Prostate gland (tissue), 2 donors: ENCODE data around the gene DNMT3L. TPM values are rescaled to one million over a fixed set of nuclear protein-coding genes. Genes with fewer than 3 reads are reported as not detected.
"Not testable (repeated sequence)": the region's sequence is repeated elsewhere in the genome, so short reads cannot be mapped to it uniquely, and the experiment has no call there.

Experiments used
- DNase-seq: peaks from one replicate; pipeline ENCODE4 v3.0.0-alpha.2; 2019; ENCODE audit warnings: low spot score
- H3K27ac ChIP-seq, 2 donors: fragments of 200-600 bp; sonication (generic); 2 replicates each; pipeline ENCODE4 v1.5.1; 2017 to 2019
- H3K27me3 ChIP-seq: fragments of 200-600 bp; sonication (generic); replicated peaks from 2 replicates; pipeline ENCODE4 v1.5.1; 2019; ENCODE audit not compliant: insufficient read depth
- H3K36me3 ChIP-seq, 2 donors: fragments of 200-600 bp; sonication (generic); 1 replicate in 1 of 2; 2 replicates in 1 of 2; pipeline versions ENCODE4 v1.5.1 to v1.8.1; 2017 to 2019
- H3K4me1 ChIP-seq: fragments of 200-600 bp; sonication (generic); replicated peaks from 2 replicates; pipeline ENCODE4 v1.5.1; 2019
- H3K4me3 ChIP-seq, 2 donors: fragments of 200-600 bp; sonication (generic); 2 replicates each; pipeline ENCODE4 v1.5.1; 2017 to 2019
- H3K9me3 ChIP-seq: fragments of 200-600 bp; sonication (generic); 2 replicates; pipeline ENCODE4 v1.5.1; 2017
- POLR2A ChIP-seq: fragments of 450-650 bp; IDR thresholded peaks from one replicate; pipeline ENCODE4 v1.6.1; 2016; ENCODE audit warnings: antibody characterized with exemption, mild to moderate bottlenecking
- POLR2AphosphoS5 ChIP-seq: sonication (generic); formaldehyde crosslinking; IDR thresholded peaks from one replicate; pipeline ENCODE4 v1.6.1; 2017; ENCODE audit warnings: antibody characterized with exemption
- WGBS: methylation state at CpG from one replicate; pipeline ENCODE4 v1.1.5; 2018; 5-methylcytosine and 5-hydroxymethylcytosine counted together
- intact Hi-C: fragments of 100-400 bp; cut with DNase I; formaldehyde crosslinking; loops from one replicate; pipeline ENCODE4 v1.14.2; 2022
- small RNA-seq, 2 donors: library from RNA; depleted of rRNA; stranded (forward); fragments of <200 nt; gene quantifications; one replicate each; pipeline ENCODE3, GENCODE V24; 2016
- total RNA-seq, 2 donors: library from RNA; depleted of rRNA; stranded (reverse); fragments of >200 nt; gene quantifications; one replicate each; pipeline ENCODE4 v1.1.0, GENCODE V29; 2016
- TF ChIP-seq, protein P1 (sequence below), 4 experiments: fragments of 200-600 bp in 2 of 4; fragments of 450-650 bp in 2 of 4; sonication (generic) in 2 of 4; IDR thresholded peaks; 1 replicate in 3 of 4; 2 replicates in 1 of 4; pipeline ENCODE4 v1.5.1; 2016 to 2019; ENCODE audit warnings: antibody characterized with exemption in 4 of 4, mild to moderate bottlenecking in 2 of 4, moderate library complexity in 2 of 4

DNMT3L gene
- total RNA-seq, 2 donors from 2014 or later = not detected

DNA sequence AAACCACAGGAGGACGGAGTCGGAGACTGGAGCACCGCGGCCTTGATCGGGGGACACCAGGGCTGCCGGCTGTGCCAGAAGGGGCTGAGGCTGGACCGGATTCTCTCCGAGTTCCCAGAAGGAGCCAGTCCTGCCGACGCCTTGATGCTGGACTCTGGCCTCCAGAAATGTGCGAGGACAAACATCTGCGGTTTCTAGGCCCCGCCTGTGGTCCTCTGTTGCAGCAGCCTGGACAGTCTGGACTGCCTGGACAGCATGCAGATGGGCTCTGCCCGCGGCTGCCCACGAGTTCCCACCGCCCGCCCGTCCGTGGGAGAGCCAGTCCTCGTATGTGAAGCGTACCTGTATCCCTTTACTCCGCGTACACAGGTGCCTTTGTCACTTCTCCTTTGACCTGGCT is 55.5 kb downstream of the DNMT3L start:
- H3K36me3 ChIP-seq, H3K27me3 ChIP-seq, H3K27ac ChIP-seq, DNase-seq, H3K4me1 ChIP-seq, H3K4me3 ChIP-seq, intact Hi-C loops, H3K9me3 ChIP-seq: not testable (repeated sequence)
- WGBS = no CpG with 5 or more reads among the region's 24 CpGs

DNA sequence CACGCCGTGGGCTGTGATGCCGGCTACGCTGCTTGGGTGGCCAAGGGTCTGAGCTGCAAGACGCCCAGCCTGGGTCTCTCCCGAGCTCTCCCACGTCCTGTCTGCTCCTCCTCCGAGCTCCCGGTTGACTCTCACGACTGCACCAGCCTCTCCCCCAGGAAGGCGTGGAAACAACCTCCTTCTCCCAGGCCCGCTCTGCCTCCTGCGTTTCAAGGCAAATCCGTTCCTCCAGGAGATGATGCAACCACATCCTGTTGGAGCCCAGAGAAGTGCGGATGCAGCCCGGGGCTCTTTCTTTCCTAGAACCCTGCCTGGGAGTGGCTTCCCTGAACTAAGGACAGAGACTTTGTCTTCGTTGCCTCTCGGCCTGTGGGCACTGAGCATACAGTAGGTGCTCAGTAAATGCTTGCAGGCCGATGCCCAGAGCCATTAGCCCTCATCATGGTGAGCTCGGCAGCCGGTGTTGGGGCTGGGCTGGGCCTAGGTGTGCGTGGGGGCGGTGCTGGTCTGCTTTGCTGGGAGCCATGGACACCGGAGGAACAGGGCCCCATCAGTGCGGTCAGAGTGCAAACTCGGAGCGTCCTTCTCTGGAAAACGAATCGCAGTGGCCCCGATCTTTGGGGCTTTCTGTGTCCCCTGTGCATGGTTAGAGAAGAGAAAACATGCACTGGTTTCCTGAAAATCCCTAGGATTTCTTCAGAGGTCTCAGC is 59.0 kb downstream of the DNMT3L start:
- not testable (repeated sequence) for H3K9me3 ChIP-seq, H3K4me3 ChIP-seq

DNA sequence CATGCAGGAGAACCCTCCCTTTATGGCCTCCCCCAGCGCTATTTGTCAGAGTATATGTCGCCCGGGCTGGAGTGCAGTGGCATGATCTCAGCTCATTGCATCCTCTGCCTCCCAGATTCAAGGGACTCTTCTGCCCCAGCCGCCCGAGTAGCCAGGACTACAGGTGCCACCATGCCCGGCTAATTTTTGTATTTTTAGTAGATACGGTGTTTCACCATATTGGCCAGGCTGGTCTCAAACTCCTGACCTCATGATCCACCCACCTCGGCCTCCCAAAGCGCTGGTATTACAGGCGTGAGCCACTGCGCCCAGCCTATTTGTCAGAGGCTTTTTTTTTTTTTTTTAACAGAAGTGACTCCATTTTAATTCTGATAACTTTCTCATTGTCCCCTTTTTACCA is 61.7 kb downstream of the DNMT3L start:
- H3K4me3 ChIP-seq, H3K36me3 ChIP-seq, H3K27me3 ChIP-seq, H3K27ac ChIP-seq, DNase-seq, H3K4me1 ChIP-seq, intact Hi-C loops, H3K9me3 ChIP-seq: not testable (repeated sequence)
- WGBS = 88% methylated on average over 11 of the region's 11 CpGs

More for the DNA sequence above, 59.0 kb downstream of the DNMT3L start:
- WGBS = no CpG with 5 or more reads among the region's 30 CpGs
- DNase-seq, H3K27me3 ChIP-seq, H3K36me3 ChIP-seq, H3K27ac ChIP-seq, intact Hi-C loops, H3K4me1 ChIP-seq: not testable (repeated sequence)

DNA sequence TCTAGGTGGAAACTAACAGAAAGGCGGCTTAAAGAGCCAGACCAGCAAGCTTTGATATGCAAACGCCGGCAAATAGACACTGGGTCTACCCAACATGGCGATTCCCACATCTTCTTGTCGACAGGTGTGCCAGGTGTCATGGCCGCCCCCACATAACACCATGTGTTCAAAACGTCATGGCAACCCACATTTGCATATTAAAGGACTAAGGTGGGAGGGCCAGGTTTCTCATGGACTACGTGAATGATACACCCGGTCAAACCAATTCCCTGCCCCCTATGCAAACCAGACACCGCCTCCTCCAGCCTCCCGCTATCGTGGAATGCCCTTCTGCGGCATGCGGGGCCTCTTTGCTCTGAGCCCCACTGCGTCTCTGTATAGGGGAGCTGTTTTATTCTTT is 62.2 kb downstream of the DNMT3L start:
- no peaks in the 10 kb centered on the region for H3K9me3 ChIP-seq
- H3K4me1 ChIP-seq = no peaks in the 10 kb centered on the region
- no peak for TF ChIP-seq POLR2AphosphoS5
- no peak for TF ChIP-seq POLR2A
- TF ChIP-seq, protein P1, sequence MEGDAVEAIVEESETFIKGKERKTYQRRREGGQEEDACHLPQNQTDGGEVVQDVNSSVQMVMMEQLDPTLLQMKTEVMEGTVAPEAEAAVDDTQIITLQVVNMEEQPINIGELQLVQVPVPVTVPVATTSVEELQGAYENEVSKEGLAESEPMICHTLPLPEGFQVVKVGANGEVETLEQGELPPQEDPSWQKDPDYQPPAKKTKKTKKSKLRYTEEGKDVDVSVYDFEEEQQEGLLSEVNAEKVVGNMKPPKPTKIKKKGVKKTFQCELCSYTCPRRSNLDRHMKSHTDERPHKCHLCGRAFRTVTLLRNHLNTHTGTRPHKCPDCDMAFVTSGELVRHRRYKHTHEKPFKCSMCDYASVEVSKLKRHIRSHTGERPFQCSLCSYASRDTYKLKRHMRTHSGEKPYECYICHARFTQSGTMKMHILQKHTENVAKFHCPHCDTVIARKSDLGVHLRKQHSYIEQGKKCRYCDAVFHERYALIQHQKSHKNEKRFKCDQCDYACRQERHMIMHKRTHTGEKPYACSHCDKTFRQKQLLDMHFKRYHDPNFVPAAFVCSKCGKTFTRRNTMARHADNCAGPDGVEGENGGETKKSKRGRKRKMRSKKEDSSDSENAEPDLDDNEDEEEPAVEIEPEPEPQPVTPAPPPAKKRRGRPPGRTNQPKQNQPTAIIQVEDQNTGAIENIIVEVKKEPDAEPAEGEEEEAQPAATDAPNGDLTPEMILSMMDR (IDR thresholded peaks at IDR 0.05) = no peak
- H3K27me3 ChIP-seq = no peaks in the 10 kb centered on the region
- H3K27ac ChIP-seq = no peak overlapping the region
- 70% methylated on average over 15 of the region's 15 CpGs for WGBS
- H3K4me3 ChIP-seq = no peak overlapping the region
- no peaks in the 10 kb centered on the region for H3K36me3 ChIP-seq
- intact Hi-C loops = no loop called here
- DNase-seq = no peak

DNA sequence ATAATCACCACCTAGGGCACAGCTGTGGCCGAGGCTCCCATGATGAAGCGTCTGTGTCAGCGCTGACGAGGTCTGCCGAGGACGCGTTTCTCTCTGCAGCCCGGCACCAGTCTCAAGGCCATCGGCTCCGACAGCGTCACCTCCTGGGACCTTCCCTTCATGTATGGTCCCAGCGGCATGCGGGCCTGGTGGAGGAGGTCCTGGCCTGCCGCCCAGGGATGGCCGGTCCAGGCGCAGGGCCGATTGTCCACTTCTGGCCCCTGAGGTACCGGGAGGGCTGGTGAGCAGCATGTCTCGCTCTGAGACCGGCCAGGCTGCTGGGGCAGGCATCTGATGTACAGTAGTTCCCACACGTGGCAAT is 64.6 kb downstream of the DNMT3L start:
- H3K4me3 ChIP-seq, H3K4me1 ChIP-seq, H3K27me3 ChIP-seq, H3K36me3 ChIP-seq, intact Hi-C loops, H3K9me3 ChIP-seq, H3K27ac ChIP-seq, DNase-seq: not testable (repeated sequence)
- 90% methylated on average over 10 of the region's 21 CpGs for WGBS

Small RNAs within 50 kb of the gene (small RNA-seq; reads per million reads assigned to genes)
- gene AP001059.3 = 0 reads per million in 2 donors

Other genes with a start within 250 kb of the DNMT3L start
- 10 to 100 TPM; 14.4 to 38.9 TPM for gene TRAPPC10, start 249.6 kb downstream of the DNMT3L start, total RNA-seq
- 10 to 100 TPM; 10.7 to 14.9 TPM for gene PWP2, start 154.5 kb downstream of the DNMT3L start, total RNA-seq
- gene GATD3, start 128.2 kb downstream of the DNMT3L start, total RNA-seq = 10 to 100 TPM in 1 of 2 donors, 1 to 10 TPM in 1; 4.7 to 45.7 TPM
- 1 to 10 TPM; 3.4 to 3.7 TPM for gene ICOSLG, start 21.0 kb downstream of the DNMT3L start, total RNA-seq
- gene AIRE, start 24.0 kb upstream of the DNMT3L start, total RNA-seq = not detected
- 100 to 1,000 TPM in 1 of 2 donors, 10 to 100 TPM in 1; 99.4 to 235 TPM for gene PFKL, start 38.2 kb upstream of the DNMT3L start, total RNA-seq
- gene CFAP410, start 77.5 kb upstream of the DNMT3L start, total RNA-seq = 10 to 100 TPM; 62.5 to 71.3 TPM
- 1 to 10 TPM; 1.6 to 2.7 TPM for gene TRPM2, start 91.7 kb upstream of the DNMT3L start, total RNA-seq
- gene LRRC3, start 193.6 kb upstream of the DNMT3L start, total RNA-seq = 1 to 10 TPM; 1.6 to 7.1 TPM